SK-N-SH treated with all-trans-retinoic acid at 6 μM for 48 hours (cell line): Measurements from ENCODE around the gene CDK11B.
"Not testable (repeated sequence)": the region's sequence is repeated elsewhere in the genome, so short reads cannot be mapped to it uniquely, and the experiment has no call there.

Experiments used
- ATAC-seq: fragments of 200-7000 bp; cut with Tn5 transposase; 3 replicates; pipeline ENCODE4 v1.9.1; 2020; ENCODE audit warnings: mild to moderate bottlenecking, moderate library complexity
- ARNTL ChIP-seq: fragments of 450-650 bp; formaldehyde crosslinking; IDR thresholded peaks from 2 replicates; pipeline ENCODE4 v1.5.0; 2020; ENCODE audit warnings: low read depth, mild to moderate bottlenecking, moderate library complexity, borderline replicate concordance
- CSDC2 ChIP-seq: fragments of 250-450 bp; sonication (Bioruptor Pico); IDR thresholded peaks from 2 replicates; pipeline ENCODE4 v1.5.0; 2020; ENCODE audit warnings: mild to moderate bottlenecking, moderate library complexity
- ESRRG ChIP-seq: fragments of 250-450 bp; sonication (Bioruptor Pico); IDR thresholded peaks from 2 replicates; pipeline ENCODE4 v1.6.1; 2021; ENCODE audit warnings: mild to moderate bottlenecking
- GLIS3 ChIP-seq: fragments of 250-450 bp; sonication (Bioruptor Pico); IDR thresholded peaks from 2 replicates; pipeline ENCODE4 v1.5.0; 2020; ENCODE audit warnings: mild to moderate bottlenecking, moderate library complexity
- ISL1 ChIP-seq: fragments of 250-450 bp; sonication (Bioruptor Pico); IDR thresholded peaks from 2 replicates; pipeline ENCODE4 v2.1.2; 2022; ENCODE audit warnings: mild to moderate bottlenecking, moderate library complexity
- PPARA ChIP-seq: fragments of 250-450 bp; sonication (Bioruptor Pico); IDR thresholded peaks from 2 replicates; pipeline ENCODE4 v1.5.0; 2020; ENCODE audit warnings: mild to moderate bottlenecking, borderline replicate concordance
- RARB ChIP-seq: fragments of 250-450 bp; sonication (Bioruptor Pico); IDR thresholded peaks from 2 replicates; pipeline ENCODE4 v1.8.0; 2021; ENCODE audit warnings: mild to moderate bottlenecking, moderate library complexity
- SNAI2 ChIP-seq: fragments of 250-450 bp; sonication (Bioruptor Pico); IDR thresholded peaks from 2 replicates; pipeline ENCODE4 v1.5.0; 2020; ENCODE audit warnings: mild to moderate bottlenecking, moderate library complexity
- TCF4 ChIP-seq: fragments of 250-450 bp; sonication (Bioruptor Pico); IDR thresholded peaks from 2 replicates; pipeline ENCODE4 v1.8.0; 2021; ENCODE audit warnings: mild to moderate bottlenecking, moderate library complexity, borderline replicate concordance
- TOX ChIP-seq: fragments of 250-450 bp; sonication (Bioruptor Pico); IDR thresholded peaks from 2 replicates; pipeline ENCODE4 v1.8.0; 2021; ENCODE audit warnings: mild to moderate bottlenecking, moderate library complexity, borderline replicate concordance
- ZFP3 ChIP-seq: fragments of 250-450 bp; sonication (Bioruptor Pico); IDR thresholded peaks from 2 replicates; pipeline ENCODE4 v1.5.0; 2020; ENCODE audit warnings: mild to moderate bottlenecking, moderate library complexity
- ZFP30 ChIP-seq: fragments of 450-650 bp; formaldehyde crosslinking; IDR thresholded peaks from 2 replicates; pipeline ENCODE4 v1.5.0; 2022; ENCODE audit warnings: mild to moderate bottlenecking, moderate library complexity
- ZNF565 ChIP-seq: fragments of 450-650 bp; formaldehyde crosslinking; conservative IDR thresholded peaks from 2 replicates; pipeline ENCODE4 v1.5.0; 2020; ENCODE audit warnings: low read depth, mild to moderate bottlenecking, moderate library complexity
- ZNF70 ChIP-seq: fragments of 450-650 bp; formaldehyde crosslinking; IDR thresholded peaks from 2 replicates; pipeline ENCODE4 v1.5.0; 2020; ENCODE audit warnings: mild to moderate bottlenecking, moderate library complexity
- ZNF8 ChIP-seq: fragments of 450-650 bp; formaldehyde crosslinking; IDR thresholded peaks from 2 replicates; pipeline ENCODE4 v1.5.0; 2020; ENCODE audit warnings: mild to moderate bottlenecking, moderate library complexity
- TF ChIP-seq, protein P1 (sequence below): fragments of 250-450 bp; sonication (Bioruptor Pico); IDR thresholded peaks from 2 replicates; pipeline ENCODE4 v1.5.1; 2021; ENCODE audit warnings: mild to moderate bottlenecking, moderate library complexity
- TF ChIP-seq, protein P2 (sequence below): fragments of 250-450 bp; sonication (Bioruptor Pico); IDR thresholded peaks from 2 replicates; pipeline ENCODE4 v1.8.0; 2021; ENCODE audit warnings: low read depth, mild to moderate bottlenecking, moderate library complexity, borderline replicate concordance
- TF ChIP-seq, protein P3 (sequence below): fragments of 250-450 bp; sonication (Bioruptor Pico); IDR thresholded peaks from 2 replicates; pipeline ENCODE4 v1.5.0; 2020; ENCODE audit warnings: mild to moderate bottlenecking, moderate library complexity
- TF ChIP-seq, protein P4 (sequence below): fragments of 250-450 bp; sonication (Bioruptor Pico); IDR thresholded peaks from 2 replicates; pipeline ENCODE4 v1.5.1; 2020; ENCODE audit warnings: low read depth, mild to moderate bottlenecking, moderate library complexity

Gene CDK11B

DNA sequence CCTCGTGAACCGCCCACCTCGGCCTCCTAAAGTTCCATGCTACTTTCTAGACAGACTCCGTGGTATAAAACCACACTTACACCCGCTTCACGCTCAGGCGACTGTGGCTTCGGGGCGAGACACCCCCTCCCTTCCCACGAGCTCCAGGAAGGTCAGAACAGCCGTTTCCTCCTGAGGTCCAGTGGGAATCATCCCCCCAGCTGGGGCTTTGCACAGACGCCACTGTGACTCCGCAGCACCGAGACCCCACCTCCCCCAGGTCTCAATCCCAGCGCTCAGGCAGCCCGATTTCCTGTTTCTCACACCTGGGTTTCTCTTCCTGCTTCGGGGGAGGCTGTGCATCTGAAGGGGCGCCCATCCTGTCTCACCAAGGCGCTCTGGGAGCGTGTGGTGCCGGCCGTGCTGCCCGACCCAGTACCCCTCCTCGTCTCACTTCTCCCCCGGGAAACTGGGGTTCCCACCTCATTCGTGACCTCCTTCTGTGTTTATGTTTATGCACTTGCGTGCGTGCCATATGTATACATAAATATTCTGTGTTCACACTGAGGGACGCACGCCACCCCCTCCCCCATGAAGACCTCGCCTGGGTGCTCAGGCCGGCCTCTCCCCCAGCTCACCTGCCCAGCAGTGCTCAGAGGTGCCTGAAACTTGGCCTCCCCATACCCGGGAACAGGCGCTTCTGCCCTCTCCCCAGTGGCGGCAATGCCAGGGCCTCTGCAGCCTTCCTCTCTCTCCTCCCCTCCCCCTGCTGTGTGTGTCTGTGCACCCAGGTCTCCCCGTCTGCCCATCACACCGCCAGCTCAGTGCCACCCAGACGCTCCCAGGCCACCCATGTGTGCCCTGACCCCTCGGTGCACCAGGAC, 19.1 kb upstream of the CDK11B start:
- TF ChIP-seq, protein P1, sequence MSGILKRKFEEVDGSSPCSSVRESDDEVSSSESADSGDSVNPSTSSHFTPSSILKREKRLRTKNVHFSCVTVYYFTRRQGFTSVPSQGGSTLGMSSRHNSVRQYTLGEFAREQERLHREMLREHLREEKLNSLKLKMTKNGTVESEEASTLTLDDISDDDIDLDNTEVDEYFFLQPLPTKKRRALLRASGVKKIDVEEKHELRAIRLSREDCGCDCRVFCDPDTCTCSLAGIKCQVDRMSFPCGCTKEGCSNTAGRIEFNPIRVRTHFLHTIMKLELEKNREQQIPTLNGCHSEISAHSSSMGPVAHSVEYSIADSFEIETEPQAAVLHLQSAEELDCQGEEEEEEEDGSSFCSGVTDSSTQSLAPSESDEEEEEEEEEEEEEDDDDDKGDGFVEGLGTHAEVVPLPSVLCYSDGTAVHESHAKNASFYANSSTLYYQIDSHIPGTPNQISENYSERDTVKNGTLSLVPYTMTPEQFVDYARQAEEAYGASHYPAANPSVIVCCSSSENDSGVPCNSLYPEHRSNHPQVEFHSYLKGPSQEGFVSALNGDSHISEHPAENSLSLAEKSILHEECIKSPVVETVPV (CRISPR knock-in tag) = no peak
- TF ChIP-seq, protein P2, sequence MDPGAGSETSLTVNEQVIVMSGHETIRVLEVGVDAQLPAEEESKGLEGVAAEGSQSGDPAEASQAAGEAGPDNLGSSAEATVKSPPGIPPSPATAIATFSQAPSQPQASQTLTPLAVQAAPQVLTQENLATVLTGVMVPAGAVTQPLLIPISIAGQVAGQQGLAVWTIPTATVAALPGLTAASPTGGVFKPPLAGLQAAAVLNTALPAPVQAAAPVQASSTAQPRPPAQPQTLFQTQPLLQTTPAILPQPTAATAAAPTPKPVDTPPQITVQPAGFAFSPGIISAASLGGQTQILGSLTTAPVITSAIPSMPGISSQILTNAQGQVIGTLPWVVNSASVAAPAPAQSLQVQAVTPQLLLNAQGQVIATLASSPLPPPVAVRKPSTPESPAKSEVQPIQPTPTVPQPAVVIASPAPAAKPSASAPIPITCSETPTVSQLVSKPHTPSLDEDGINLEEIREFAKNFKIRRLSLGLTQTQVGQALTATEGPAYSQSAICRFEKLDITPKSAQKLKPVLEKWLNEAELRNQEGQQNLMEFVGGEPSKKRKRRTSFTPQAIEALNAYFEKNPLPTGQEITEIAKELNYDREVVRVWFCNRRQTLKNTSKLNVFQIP (CRISPR knock-in tag) = no peak
- TF ChIP-seq ISL1 (CRISPR knock-in tag) (no peak), RARB (no peak), SNAI2 (CRISPR knock-in tag) (no peak), TCF4 (CRISPR knock-in tag) (no peak), PPARA (no peak)
- no peak for ATAC-seq

DNA sequence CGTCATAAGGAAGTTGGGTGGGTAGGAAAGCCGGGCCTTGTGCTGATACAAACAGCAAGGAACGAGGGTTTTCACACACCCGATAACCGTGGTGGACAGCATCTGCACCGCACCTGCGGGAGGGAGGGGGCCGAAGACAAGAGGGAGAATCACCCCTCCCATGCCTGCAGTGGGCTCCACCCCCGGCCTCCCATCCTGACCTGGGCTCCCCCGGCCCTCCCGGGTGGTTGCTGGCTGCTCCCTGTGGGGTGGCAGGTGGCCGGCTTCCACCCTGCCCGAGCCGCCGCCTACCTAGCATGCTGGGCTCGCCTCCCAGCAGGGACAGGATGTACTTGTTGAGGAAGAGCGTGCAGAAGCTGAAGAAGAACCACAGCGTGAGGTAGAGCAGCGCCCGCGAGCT, 17.3 kb upstream of the CDK11B start:
- not testable (repeated sequence) for ATAC-seq

DNA sequence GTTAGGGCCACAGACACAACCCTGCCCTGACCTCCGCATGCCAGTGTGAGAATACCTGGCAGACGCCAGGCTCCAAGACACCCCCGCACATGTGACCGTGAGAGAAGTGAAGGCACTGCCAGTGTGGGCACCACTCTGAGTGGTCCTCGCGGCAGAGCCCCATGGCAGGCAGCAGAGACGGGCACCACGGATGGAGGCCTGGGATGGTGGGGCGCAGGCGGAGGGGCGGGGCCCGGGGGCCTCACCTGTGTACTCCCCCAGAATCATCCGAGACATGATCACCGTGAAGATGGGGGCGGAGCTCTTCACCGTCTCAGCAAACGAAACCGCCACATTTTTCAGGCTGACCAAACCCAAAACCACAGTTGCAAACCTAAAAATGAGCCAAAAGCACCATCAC, 16.4 kb upstream of the CDK11B start:
- ATAC-seq = not testable (repeated sequence)

DNA sequence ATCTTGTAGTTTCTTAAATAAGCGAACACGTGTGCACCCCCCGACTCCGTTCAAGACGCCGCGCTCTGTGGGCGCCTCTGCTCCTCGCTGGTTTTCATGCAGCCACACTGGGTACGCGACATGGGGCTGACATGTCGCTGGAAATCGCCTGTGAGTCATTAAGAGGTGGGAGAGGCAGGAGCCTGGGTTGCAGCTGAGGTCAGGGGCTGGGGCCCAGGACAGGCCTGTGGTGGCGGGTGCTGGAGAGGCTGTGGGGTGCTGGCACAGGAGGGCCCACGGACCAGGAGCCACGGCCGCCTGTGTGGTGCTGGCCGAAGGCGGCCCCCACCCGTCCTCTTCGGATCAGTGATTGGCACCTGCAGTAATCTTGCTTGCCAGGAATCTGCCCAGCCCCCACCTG, 16.0 kb upstream of the CDK11B start:
- not testable (repeated sequence) for ATAC-seq

DNA sequence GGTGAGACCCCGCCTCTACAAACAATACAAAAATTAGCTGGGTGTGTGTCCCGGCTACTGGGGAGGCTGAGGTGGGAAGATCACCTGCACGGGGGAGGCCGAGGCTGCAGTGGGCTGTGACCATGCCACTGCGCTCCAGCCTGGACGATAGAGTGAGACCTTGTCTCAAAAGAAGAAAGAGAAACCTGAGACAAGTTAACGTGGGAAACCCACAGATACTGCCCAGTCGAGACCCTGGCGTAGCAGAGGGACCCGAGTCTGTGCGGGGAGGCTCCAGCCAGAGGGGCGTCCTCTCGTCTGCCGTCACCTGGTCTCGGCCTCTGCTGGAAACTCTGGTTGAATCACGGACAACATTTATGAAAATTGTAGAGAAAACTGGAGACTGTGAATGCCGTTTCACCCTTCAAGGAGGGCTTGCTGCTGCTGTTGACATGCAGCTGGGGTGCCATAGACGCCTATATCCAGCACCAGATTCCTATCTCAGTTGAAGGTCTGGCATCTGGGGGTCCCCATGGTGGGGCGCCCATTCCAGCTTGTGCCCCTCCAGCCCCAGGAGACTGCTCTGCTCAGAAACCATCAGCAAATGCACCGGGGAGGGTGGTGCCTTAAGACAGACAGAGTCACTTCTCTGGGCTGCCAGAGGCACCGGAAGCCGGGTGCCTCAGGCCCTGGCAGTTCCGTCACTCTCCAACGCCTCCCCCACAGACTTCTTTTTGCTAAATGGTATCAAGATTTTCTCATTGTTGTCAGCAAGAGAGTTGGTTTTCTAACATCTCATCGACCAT, 13.6 kb upstream of the CDK11B start:
- no peak for TF ChIP-seq PPARA
- no peak for TF ChIP-seq ZFP30
- no peak for TF ChIP-seq ZNF70
- TF ChIP-seq, protein P1 (CRISPR knock-in tag) = no peak
- no peak for TF ChIP-seq RARB
- no peak for TF ChIP-seq ZNF565
- no peak for TF ChIP-seq ESRRG
- no peak for TF ChIP-seq ZFP3 (CRISPR knock-in tag)
- TF ChIP-seq TCF4 (CRISPR knock-in tag) = no peak
- TF ChIP-seq GLIS3 (CRISPR knock-in tag) = no peak
- TF ChIP-seq CSDC2 (CRISPR knock-in tag) = no peak
- TF ChIP-seq, protein P3, sequence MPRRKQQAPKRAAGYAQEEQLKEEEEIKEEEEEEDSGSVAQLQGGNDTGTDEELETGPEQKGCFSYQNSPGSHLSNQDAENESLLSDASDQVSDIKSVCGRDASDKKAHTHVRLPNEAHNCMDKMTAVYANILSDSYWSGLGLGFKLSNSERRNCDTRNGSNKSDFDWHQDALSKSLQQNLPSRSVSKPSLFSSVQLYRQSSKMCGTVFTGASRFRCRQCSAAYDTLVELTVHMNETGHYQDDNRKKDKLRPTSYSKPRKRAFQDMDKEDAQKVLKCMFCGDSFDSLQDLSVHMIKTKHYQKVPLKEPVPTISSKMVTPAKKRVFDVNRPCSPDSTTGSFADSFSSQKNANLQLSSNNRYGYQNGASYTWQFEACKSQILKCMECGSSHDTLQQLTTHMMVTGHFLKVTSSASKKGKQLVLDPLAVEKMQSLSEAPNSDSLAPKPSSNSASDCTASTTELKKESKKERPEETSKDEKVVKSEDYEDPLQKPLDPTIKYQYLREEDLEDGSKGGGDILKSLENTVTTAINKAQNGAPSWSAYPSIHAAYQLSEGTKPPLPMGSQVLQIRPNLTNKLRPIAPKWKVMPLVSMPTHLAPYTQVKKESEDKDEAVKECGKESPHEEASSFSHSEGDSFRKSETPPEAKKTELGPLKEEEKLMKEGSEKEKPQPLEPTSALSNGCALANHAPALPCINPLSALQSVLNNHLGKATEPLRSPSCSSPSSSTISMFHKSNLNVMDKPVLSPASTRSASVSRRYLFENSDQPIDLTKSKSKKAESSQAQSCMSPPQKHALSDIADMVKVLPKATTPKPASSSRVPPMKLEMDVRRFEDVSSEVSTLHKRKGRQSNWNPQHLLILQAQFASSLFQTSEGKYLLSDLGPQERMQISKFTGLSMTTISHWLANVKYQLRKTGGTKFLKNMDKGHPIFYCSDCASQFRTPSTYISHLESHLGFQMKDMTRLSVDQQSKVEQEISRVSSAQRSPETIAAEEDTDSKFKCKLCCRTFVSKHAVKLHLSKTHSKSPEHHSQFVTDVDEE (CRISPR knock-in tag) = no peak
- no peak for TF ChIP-seq SNAI2 (CRISPR knock-in tag)
- TF ChIP-seq ISL1 (CRISPR knock-in tag) = no peak
- no peak for TF ChIP-seq ZNF8 (CRISPR knock-in tag)
- TF ChIP-seq, protein P4, sequence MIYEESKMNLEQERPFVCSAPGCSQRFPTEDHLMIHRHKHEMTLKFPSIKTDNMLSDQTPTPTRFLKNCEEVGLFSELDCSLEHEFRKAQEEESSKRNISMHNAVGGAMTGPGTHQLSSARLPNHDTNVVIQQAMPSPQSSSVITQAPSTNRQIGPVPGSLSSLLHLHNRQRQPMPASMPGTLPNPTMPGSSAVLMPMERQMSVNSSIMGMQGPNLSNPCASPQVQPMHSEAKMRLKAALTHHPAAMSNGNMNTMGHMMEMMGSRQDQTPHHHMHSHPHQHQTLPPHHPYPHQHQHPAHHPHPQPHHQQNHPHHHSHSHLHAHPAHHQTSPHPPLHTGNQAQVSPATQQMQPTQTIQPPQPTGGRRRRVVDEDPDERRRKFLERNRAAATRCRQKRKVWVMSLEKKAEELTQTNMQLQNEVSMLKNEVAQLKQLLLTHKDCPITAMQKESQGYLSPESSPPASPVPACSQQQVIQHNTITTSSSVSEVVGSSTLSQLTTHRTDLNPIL (CRISPR knock-in tag) = no peak
- TF ChIP-seq TOX (CRISPR knock-in tag) = no peak
- no peak for TF ChIP-seq ARNTL (CRISPR knock-in tag)
- no peak for ATAC-seq
